CD14-positive monocyte (primary cell): ENCODE data around the gene TRPM2. TPM values are rescaled to one million over a fixed set of nuclear protein-coding genes. Genes with fewer than 3 reads are reported as not detected.

Experiments
- DNase-seq, 3 donors: peaks; one replicate each; pipeline ENCODE4 v3.0.0-alpha.2; 2011 to 2022
- H2AFZ ChIP-seq: 2 replicates; pipeline ENCODE4 v1.6.0; 2012; ENCODE audit warnings: mild to moderate bottlenecking, low read depth, low read length, inconsistent platforms; ENCODE audit not compliant: insufficient read depth, poor library complexity, severe bottlenecking
- H3K27ac ChIP-seq, 2 donors: 1 replicate in 1 of 2; 2 replicates in 1 of 2; pipeline ENCODE4 v1.5.1; 2012 to 2013; ENCODE audit warnings: low read length in 2 of 2, control low read depth in 1 of 2, inconsistent platforms in 1 of 2, low read depth in 1 of 2, mild to moderate bottlenecking in 1 of 2
- H3K27me3 ChIP-seq, 2 donors: one replicate each; pipeline versions ENCODE4 v1.6.0 to v1.6.1; 2011 to 2013; ENCODE audit warnings: low read length in 2 of 2; ENCODE audit not compliant: control insufficient read depth in 2 of 2, insufficient read depth in 2 of 2
- H3K36me3 ChIP-seq, 2 donors: replicated peaks in 1 of 2; 1 replicate in 1 of 2; 2 replicates in 1 of 2; pipeline versions ENCODE4 v1.5.1 to v1.6.1; 2012 to 2013; ENCODE audit warnings: low read length in 2 of 2, control low read depth in 1 of 2, inconsistent platforms in 1 of 2, mild to moderate bottlenecking in 1 of 2; ENCODE audit not compliant: insufficient read depth in 2 of 2, control insufficient read depth in 1 of 2
- H3K4me1 ChIP-seq, 2 donors: 1 replicate in 1 of 2; 2 replicates in 1 of 2; pipeline versions ENCODE4 v1.5.1 to v1.6.1; 2012 to 2013; ENCODE audit warnings: low read length in 2 of 2, control low read depth in 1 of 2, inconsistent platforms in 1 of 2, mild to moderate bottlenecking in 1 of 2, moderate library complexity in 1 of 2; ENCODE audit not compliant: insufficient read depth in 2 of 2, control insufficient read depth in 1 of 2
- H3K4me2 ChIP-seq: replicated peaks from 2 replicates; pipeline ENCODE3; 2012; ENCODE audit warnings: low read length, moderate library complexity, mild to moderate bottlenecking; ENCODE audit not compliant: poor library complexity, severe bottlenecking; ENCODE audit errors: extremely low read depth
- H3K4me3 ChIP-seq, 3 experiments: fragments of 200-600 bp in 1 of 3; sonication (generic) in 1 of 3; replicated peaks in 1 of 3; 1 replicate in 2 of 3; 2 replicates in 1 of 3; pipeline ENCODE4 v1.5.1; 2011 to 2013; ENCODE audit warnings: low read length in 3 of 3, mild to moderate bottlenecking in 3 of 3, control low read depth in 2 of 3, low read depth in 2 of 3, inconsistent platforms in 1 of 3, moderate library complexity in 1 of 3
- H3K79me2 ChIP-seq: 2 replicates; pipeline ENCODE4 v1.6.0; 2012; ENCODE audit warnings: mild to moderate bottlenecking, control low read depth, inconsistent platforms, low read length, moderate library complexity; ENCODE audit not compliant: insufficient read depth
- H3K9ac ChIP-seq: 2 replicates; pipeline ENCODE4 v1.6.0; 2017; ENCODE audit warnings: low read length, mild to moderate bottlenecking; ENCODE audit not compliant: insufficient read depth, poor library complexity, severe bottlenecking
- H3K9me3 ChIP-seq, 2 donors: replicated peaks in 1 of 2; 1 replicate in 1 of 2; 2 replicates in 1 of 2; pipeline versions ENCODE4 v1.5.1 to v1.6.1; 2012 to 2013; ENCODE audit warnings: low read length in 2 of 2, control low read depth in 1 of 2; ENCODE audit not compliant: control insufficient read depth in 1 of 2, insufficient read depth in 1 of 2
- H4K20me1 ChIP-seq: 2 replicates; pipeline ENCODE4 v1.6.0; 2012; ENCODE audit warnings: mild to moderate bottlenecking, low read length, control low read depth, moderate library complexity; ENCODE audit not compliant: insufficient read depth
- H3K27ac Mint-ChIP-seq, 7 donors: one replicate each; pipeline ENCODE4 v1.8.0; 2020; ENCODE audit warnings: mild to moderate bottlenecking in 7 of 7, mixed read lengths in 7 of 7, moderate library complexity in 6 of 7, inconsistent platforms in 2 of 7
- H3K27me3 Mint-ChIP-seq, 3 donors: one replicate each; pipeline ENCODE4 v1.8.0; 2021 to 2022; ENCODE audit warnings: low read depth in 3 of 3, mild to moderate bottlenecking in 3 of 3, mixed read lengths in 3 of 3, moderate library complexity in 3 of 3, inconsistent platforms in 1 of 3
- H3K36me3 Mint-ChIP-seq, 2 donors: one replicate each; pipeline ENCODE4 v1.8.0; 2020; ENCODE audit warnings: mixed read lengths in 2 of 2, inconsistent platforms in 1 of 2, mild to moderate bottlenecking in 1 of 2
- H3K4me1 Mint-ChIP-seq: one replicate; pipeline ENCODE4 v1.8.0; 2020; ENCODE audit warnings: mild to moderate bottlenecking, mixed read lengths
- H3K4me3 Mint-ChIP-seq, 2 donors: one replicate each; pipeline ENCODE4 v1.8.0; 2020; ENCODE audit warnings: mild to moderate bottlenecking in 2 of 2, mixed read lengths in 2 of 2, moderate library complexity in 1 of 2
- H3K9me3 Mint-ChIP-seq, 7 donors: one replicate each; pipeline ENCODE4 v1.8.0; 2020 to 2022; ENCODE audit warnings: mixed read lengths in 7 of 7, mild to moderate bottlenecking in 6 of 7, moderate library complexity in 6 of 7, inconsistent platforms in 2 of 7
- WGBS: methylation state at CpG from one replicate; pipeline ENCODE4 v1.1.5; 2013; ENCODE audit warnings: missing lambda C conversion rate; ENCODE audit not compliant: insufficient coverage; 5-methylcytosine and 5-hydroxymethylcytosine counted together
- intact Hi-C, 2 donors: fragments of 100-400 bp; cut with micrococcal nuclease; formaldehyde crosslinking; loops; one replicate each; pipeline versions ENCODE4 v1.15.0 to v1.15.1; 2023
- polyA plus RNA-seq, 3 donors: library from polyadenylated mRNA; depleted of rRNA in 1 of 3; unstranded in 2 of 3; stranded (reverse) in 1 of 3; fragments of 300-500 nt in 2 of 3; fragments of >200 nt in 1 of 3; fragmentation: Illumina TruSeq in 2 of 3; gene quantifications; 1 replicate in 2 of 3; 2 replicates in 1 of 3; pipeline ENCODE4 v1.2.3, GENCODE V29; 2012 to 2021
- TF ChIP-seq, protein P1 (sequence below): fragments of 200-600 bp; IDR thresholded peaks from one replicate; pipeline ENCODE4 v1.8.0; 2022; ENCODE audit warnings: antibody characterized with exemption, mild to moderate bottlenecking

Gene TRPM2
- polyA plus RNA-seq, 3 donors, result 7.6 to 21.6 (median 12.2) TPM

DNA sequence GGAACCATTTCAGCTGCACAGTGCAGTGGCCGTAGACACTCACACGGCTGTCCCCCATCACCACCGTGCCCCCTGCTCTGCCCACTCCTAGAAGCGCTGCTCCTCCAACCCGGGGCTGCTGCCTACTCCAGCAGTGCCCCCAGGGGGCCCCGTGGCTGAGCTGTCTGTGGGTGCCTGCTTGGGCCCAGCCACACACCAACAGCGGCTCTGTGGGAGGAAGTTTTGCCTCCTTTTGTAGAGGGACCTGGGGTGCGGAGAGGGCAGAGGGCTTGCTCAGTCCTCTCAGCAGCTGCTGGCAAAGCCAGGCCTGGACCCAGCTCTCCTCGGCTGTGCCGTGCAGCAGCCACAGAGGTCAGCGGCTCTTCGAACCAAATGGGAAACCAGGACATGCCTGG is 90.5 kb downstream of the TRPM2 start:
- no peak overlapping the region for H3K4me3 ChIP-seq
- Mint-ChIP-seq H3K4me3 (no peak overlapping the region), H3K4me1 (peaks cover 2% of the 10 kb centered on the region), H3K36me3 (peaks cover 37 to 51% of the 10 kb centered on the region in 2 donors), H3K27ac (peak overlapping the region in 1 of 7 donors; percentile 46), H3K27me3 (peaks cover 13 to 20% (median 15%) of the 10 kb centered on the region in 3 donors), H3K9me3 (peaks cover 8 to 31% (median 16%) of the 10 kb centered on the region in 7 donors)
- 93% methylated on average over 9 of the region's 12 CpGs for WGBS
- DNase-seq, result no peak
- H3K27ac ChIP-seq, result no peak overlapping the region
- H3K27me3 ChIP-seq, result peaks cover 0 to 3% of the 10 kb centered on the region in 2 donors
- H3K9me3 ChIP-seq, result peaks cover 0 to 11% of the 10 kb centered on the region in 2 donors
- TF ChIP-seq, protein P1, sequence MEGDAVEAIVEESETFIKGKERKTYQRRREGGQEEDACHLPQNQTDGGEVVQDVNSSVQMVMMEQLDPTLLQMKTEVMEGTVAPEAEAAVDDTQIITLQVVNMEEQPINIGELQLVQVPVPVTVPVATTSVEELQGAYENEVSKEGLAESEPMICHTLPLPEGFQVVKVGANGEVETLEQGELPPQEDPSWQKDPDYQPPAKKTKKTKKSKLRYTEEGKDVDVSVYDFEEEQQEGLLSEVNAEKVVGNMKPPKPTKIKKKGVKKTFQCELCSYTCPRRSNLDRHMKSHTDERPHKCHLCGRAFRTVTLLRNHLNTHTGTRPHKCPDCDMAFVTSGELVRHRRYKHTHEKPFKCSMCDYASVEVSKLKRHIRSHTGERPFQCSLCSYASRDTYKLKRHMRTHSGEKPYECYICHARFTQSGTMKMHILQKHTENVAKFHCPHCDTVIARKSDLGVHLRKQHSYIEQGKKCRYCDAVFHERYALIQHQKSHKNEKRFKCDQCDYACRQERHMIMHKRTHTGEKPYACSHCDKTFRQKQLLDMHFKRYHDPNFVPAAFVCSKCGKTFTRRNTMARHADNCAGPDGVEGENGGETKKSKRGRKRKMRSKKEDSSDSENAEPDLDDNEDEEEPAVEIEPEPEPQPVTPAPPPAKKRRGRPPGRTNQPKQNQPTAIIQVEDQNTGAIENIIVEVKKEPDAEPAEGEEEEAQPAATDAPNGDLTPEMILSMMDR, result no peak
- no peaks in the 10 kb centered on the region for H3K4me1 ChIP-seq
- no peaks in the 10 kb centered on the region for H4K20me1 ChIP-seq
- intact Hi-C loops, result no loop called here
- H3K9ac ChIP-seq, result no peak overlapping the region
- no peak overlapping the region for H2AFZ ChIP-seq
- peaks cover 39 to 47% of the 10 kb centered on the region in 2 donors for H3K36me3 ChIP-seq
- H3K79me2 ChIP-seq, result no peaks in the 10 kb centered on the region
- H3K4me2 ChIP-seq, result no peak overlapping the region

DNA sequence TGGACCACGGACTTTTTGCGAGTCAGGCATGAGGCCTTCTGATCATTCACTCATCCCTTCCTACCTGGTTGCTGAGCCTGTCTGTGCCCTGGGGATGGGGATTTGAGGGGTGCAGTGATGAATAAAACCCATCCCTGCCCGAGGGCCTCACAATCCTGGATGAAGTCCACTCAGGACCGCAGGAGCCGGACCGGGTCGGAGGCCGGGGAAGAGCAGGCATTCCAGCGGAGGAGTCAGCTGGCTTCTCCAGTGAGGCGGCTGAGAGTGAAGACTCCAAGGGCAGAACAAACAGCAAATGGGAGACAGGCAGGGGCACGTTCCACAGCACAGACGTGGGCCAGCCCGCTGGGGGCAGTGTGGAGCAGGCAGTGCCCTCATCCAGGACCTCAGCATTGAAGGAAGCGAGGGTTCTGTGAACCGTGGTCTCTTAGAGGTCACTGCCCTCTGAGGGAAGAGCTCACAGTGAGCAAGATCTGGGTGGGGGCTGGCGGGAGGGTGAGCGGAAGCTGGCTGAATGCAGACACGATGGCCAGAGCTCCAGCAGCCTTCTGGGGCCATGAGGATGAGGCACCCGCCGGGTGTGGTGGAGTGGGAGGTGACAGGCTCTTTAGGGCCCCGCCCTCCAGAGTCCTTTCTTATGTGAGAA is 91.0 kb downstream of the TRPM2 start:
- peaks cover 0 to 3% of the 10 kb centered on the region in 2 donors for H3K27me3 ChIP-seq
- no peak overlapping the region for H3K4me2 ChIP-seq
- no peak for DNase-seq
- no peaks in the 10 kb centered on the region for H4K20me1 ChIP-seq
- Mint-ChIP-seq H3K27me3 (peaks cover 13 to 25% (median 19%) of the 10 kb centered on the region in 3 donors), H3K4me1 (peaks cover 2% of the 10 kb centered on the region), H3K4me3 (no peak overlapping the region), H3K9me3 (peaks cover 8 to 31% (median 16%) of the 10 kb centered on the region in 7 donors), H3K27ac (peak overlapping the region in 1 of 7 donors; percentile 33), H3K36me3 (peaks cover 32 to 46% of the 10 kb centered on the region in 2 donors)
- H3K9me3 ChIP-seq, result peaks cover 0 to 11% of the 10 kb centered on the region in 2 donors
- no peak overlapping the region for H3K27ac ChIP-seq
- no peak overlapping the region for H3K4me3 ChIP-seq
- TF ChIP-seq, protein P1, result no peak
- no peaks in the 10 kb centered on the region for H3K4me1 ChIP-seq
- 80% methylated on average over 13 of the region's 21 CpGs for WGBS
- no peaks in the 10 kb centered on the region for H3K79me2 ChIP-seq
- H3K36me3 ChIP-seq, result peaks cover 34 to 42% of the 10 kb centered on the region in 2 donors
- no peak overlapping the region for H3K9ac ChIP-seq
- no peak overlapping the region for H2AFZ ChIP-seq
- intact Hi-C loops, result no loop called here
